ENCODE measurements around the gene TCF19. TPM values are rescaled to one million over a fixed set of nuclear protein-coding genes. Genes with fewer than 3 reads are reported as not detected.

Gene TCF19
- total and polyA plus RNA-seq, 2 donors (not counting 3 experiments of a cell fraction or from before 2014, with no cell fraction given), result 13.9 to 31.7 TPM

GRCh38 chr6:31129130-31129529, 29.3 kb upstream of the TCF19 start:
- no peaks in the 10 kb centered on the region for H3K36me3 ChIP-seq (ENCODE audit: control insufficient read depth in 2 of 2, extremely low read depth in 1 of 2, insufficient read depth in 2 of 2, low read length in 2 of 2)
- TF ChIP-seq CTCF (IDR thresholded peaks at IDR 0.05; ENCODE audit: extremely low read depth in 1 of 2, insufficient read depth in 1 of 2, low read depth in 1 of 2, low read length in 2 of 2), result no peak
- no peak for TF ChIP-seq EZH2 (IDR thresholded peaks at IDR 0.05; ENCODE audit: borderline replicate concordance, low read depth, low read length, severe bottlenecking)
- no peak for TF ChIP-seq GATA2 (IDR thresholded peaks at IDR 0.05; ENCODE audit: insufficient read depth, insufficient read length, low read depth, low read length)
- TF ChIP-seq JUN (IDR thresholded peaks at IDR 0.05; ENCODE audit: borderline replicate concordance, insufficient read depth, insufficient read length, low read depth), result no peak
- TF ChIP-seq POLR2AphosphoS5 (IDR thresholded peaks at IDR 0.05; ENCODE audit: insufficient read depth, low read depth, low read length), result no peak
- TF ChIP-seq POLR2A (IDR thresholded peaks at IDR 0.05; ENCODE audit: low read depth, low read length), result no peak
- no peak for TF ChIP-seq MAX (IDR thresholded peaks at IDR 0.05; ENCODE audit: insufficient read depth, insufficient read length)
- TF ChIP-seq MYC (IDR thresholded peaks at IDR 0.05; ENCODE audit: low read depth, low read length), result no peak
- TF ChIP-seq FOS (IDR thresholded peaks at IDR 0.05; ENCODE audit: borderline replicate concordance, insufficient read depth, low read length), result no peak
- H3K4me2 ChIP-seq (ENCODE audit: insufficient read depth, low read length), result no peak overlapping the region
- H3K79me2 ChIP-seq (ENCODE audit: control insufficient read depth, insufficient read depth, low read length), result no peaks in the 10 kb centered on the region
- CTCF ChIA-PET, result interaction anchor here (0.9 to 10.6 kb wide), 14 partner anchors 8 to 450 kb away, joined by 3 to 71 read pairs (median 8); partner anchors contain the start of genes PSORS1C1 and VARS2
- H3K9me1 ChIP-seq (replicated peaks; ENCODE audit: control insufficient read depth, extremely low read depth, insufficient read depth, low read length), result no peaks in the 10 kb centered on the region
- POLR2A ChIA-PET, result no interaction called here
- no peak overlapping the region for H3K27ac ChIP-seq (ENCODE audit: insufficient read depth, low read depth, low read length)
- no peak overlapping the region for H3K9ac ChIP-seq (replicated peaks; ENCODE audit: extremely low read depth, insufficient read depth, low read length)
- H3K4me3 ChIP-seq (replicated peaks in 1 of 3; ENCODE audit: insufficient read depth in 1 of 3, low read depth in 1 of 3, low read length in 3 of 3), result no peak overlapping the region
- no peak for DNase-seq (ENCODE audit: low read depth, low spot score)
- H4K20me1 ChIP-seq (replicated peaks; ENCODE audit: control insufficient read depth, extremely low read depth, insufficient read depth, low read length), result no peaks in the 10 kb centered on the region
- peaks cover 3 to 6% of the 10 kb centered on the region in 2 experiments for H3K27me3 ChIP-seq (ENCODE audit: control insufficient read depth in 2 of 2, insufficient read depth in 2 of 2, low read length in 2 of 2)
- no peak for FAIRE-seq
- dilution Hi-C loops (cut with MboI; ENCODE audit: extremely low pct_ligation_motif_present, low sequenced_read_pairs) (no loop called here), intact Hi-C loops (cut with micrococcal nuclease) (loop anchor here (2.0 to 5.0 kb wide), 3 partner anchors 34 to 302 kb away; no protein-coding TSS in a partner anchor)
- BruUV-seq (replicated peaks), result no TSS peak
- H3K4me1 ChIP-seq (ENCODE audit: control insufficient read depth, extremely low read depth, insufficient read depth, low read length), result peaks cover 14% of the 10 kb centered on the region
- H3K9me3 ChIP-seq (replicated peaks; ENCODE audit: control insufficient read depth, insufficient read depth, low read length), result no peaks in the 10 kb centered on the region
- no peak overlapping the region for H2AFZ ChIP-seq (ENCODE audit: low read depth, low read length)

All from endothelial cell of umbilical vein (primary cell).